Measurements from ENCODE around the gene MTX1.
A peak's percentile ranks its signal among the peaks of the same experiment; 100 is the strongest.

MTX1 gene

GRCh38 chr1:155261852-155262673 is 53.6 kb downstream of the MTX1 start, which contains the start of gene SCAMP3:
Gene SCAMP3 (minus strand): TSS chr1:155262360. CDS start chr1:155262151, 209 bp downstream.
- peak; percentile 94 for DNase-seq (ENCODE audit: low spot score)

GRCh38 chr1:155263067-155263466 is 54.6 kb downstream of the MTX1 start:
- no peak for DNase-seq (ENCODE audit: low spot score)

Data from ecto neural progenitor cell (in vitro differentiated cells).